H1 (cell line): ENCODE measurements around the gene RILP.

Source experiments
- EZH2 ChIP-seq: fragments of 200-600 bp; sonication (generic); IDR thresholded peaks from 2 replicates; pipeline ENCODE4 v1.7.1; 2012; ENCODE audit warnings: low read depth, mild to moderate bottlenecking, moderate library complexity, low read length, inconsistent platforms; ENCODE audit not compliant: severe bottlenecking
- POLR2A ChIP-seq, 2 experiments: IDR thresholded peaks; 1 replicate in 1 of 2; 2 replicates in 1 of 2; pipeline ENCODE4 v1.6.1; 2011; ENCODE audit warnings: low read depth in 2 of 2, low read length in 2 of 2, mild to moderate bottlenecking in 2 of 2; ENCODE audit errors: control extremely low read depth in 1 of 2
- POLR2AphosphoS5 ChIP-seq: IDR thresholded peaks from 2 replicates; pipeline ENCODE4 v1.6.1; 2011; ENCODE audit warnings: low read depth, low read length
- RAD21 ChIP-seq, 2 experiments: IDR thresholded peaks in 1 of 2; conservative IDR thresholded peaks in 1 of 2; 2 replicates each; pipeline ENCODE4 v1.6.1; 2011; ENCODE audit warnings: low read depth in 2 of 2, low read length in 2 of 2, improper control_type of control experiment in 1 of 2, inconsistent platforms in 1 of 2, mild to moderate bottlenecking in 1 of 2, moderate library complexity in 1 of 2
- TAF1 ChIP-seq: IDR thresholded peaks from 2 replicates; pipeline ENCODE4 v1.6.1; 2011; ENCODE audit warnings: mild to moderate bottlenecking, low read depth, low read length
- TF ChIP-seq, protein P1 (sequence below), 3 experiments: IDR thresholded peaks; 1 replicate in 2 of 3; 2 replicates in 1 of 3; pipeline versions ENCODE4 v1.5.1 to v1.6.1; 2011; ENCODE audit warnings: low read length in 3 of 3, mild to moderate bottlenecking in 3 of 3, inconsistent platforms in 2 of 3, low read depth in 1 of 3, moderate library complexity in 1 of 3; ENCODE audit not compliant: insufficient read depth in 1 of 3; ENCODE audit errors: control extremely low read depth in 1 of 3
- TF ChIP-seq, protein P2 (sequence below): IDR thresholded peaks from 2 replicates; pipeline ENCODE4 v1.6.1; 2011; ENCODE audit warnings: low read length, improper control_type of control experiment

DNA sequence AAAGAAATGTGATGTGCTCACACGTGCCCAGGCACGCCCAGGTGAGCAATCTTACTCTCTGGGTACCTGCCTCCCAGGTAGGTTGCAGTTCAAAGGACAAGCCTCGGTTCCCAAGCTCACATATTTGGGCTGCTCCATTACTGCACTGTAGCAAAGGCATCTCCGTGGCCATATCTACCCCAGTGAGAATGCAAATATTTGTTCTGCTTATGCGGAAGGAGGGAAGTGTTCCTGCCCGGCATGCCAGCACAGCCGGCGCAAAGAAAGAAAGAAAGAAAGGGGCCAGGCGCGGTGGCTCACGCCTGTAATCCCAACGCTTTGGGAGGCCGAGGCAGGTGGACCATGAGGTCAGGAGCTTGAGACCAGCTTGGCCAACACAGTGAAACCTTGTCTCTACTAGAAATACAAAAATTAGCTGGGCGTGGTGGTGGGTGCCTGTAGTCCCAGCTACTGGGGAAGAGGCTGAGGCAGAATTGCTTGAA, 51.8 kb downstream of the RILP start:
- no peak for TF ChIP-seq POLR2AphosphoS5
- no peak for TF ChIP-seq TAF1
- no peak for TF ChIP-seq RAD21 (IDR thresholded peaks at IDR 0.05 in 1 of 2, conservative IDR thresholded peaks at IDR 0.05 in 1 of 2; ENCODE audit: low read depth in 2 of 2, low read length in 2 of 2)
- TF ChIP-seq POLR2A (IDR thresholded peaks at IDR 0.05; ENCODE audit: control extremely low read depth in 1 of 2, low read depth in 2 of 2, low read length in 2 of 2): no peak
- TF ChIP-seq, protein P1, sequence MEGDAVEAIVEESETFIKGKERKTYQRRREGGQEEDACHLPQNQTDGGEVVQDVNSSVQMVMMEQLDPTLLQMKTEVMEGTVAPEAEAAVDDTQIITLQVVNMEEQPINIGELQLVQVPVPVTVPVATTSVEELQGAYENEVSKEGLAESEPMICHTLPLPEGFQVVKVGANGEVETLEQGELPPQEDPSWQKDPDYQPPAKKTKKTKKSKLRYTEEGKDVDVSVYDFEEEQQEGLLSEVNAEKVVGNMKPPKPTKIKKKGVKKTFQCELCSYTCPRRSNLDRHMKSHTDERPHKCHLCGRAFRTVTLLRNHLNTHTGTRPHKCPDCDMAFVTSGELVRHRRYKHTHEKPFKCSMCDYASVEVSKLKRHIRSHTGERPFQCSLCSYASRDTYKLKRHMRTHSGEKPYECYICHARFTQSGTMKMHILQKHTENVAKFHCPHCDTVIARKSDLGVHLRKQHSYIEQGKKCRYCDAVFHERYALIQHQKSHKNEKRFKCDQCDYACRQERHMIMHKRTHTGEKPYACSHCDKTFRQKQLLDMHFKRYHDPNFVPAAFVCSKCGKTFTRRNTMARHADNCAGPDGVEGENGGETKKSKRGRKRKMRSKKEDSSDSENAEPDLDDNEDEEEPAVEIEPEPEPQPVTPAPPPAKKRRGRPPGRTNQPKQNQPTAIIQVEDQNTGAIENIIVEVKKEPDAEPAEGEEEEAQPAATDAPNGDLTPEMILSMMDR (IDR thresholded peaks at IDR 0.05; ENCODE audit: control extremely low read depth in 1 of 3, insufficient read depth in 1 of 3, low read depth in 1 of 3, low read length in 3 of 3): no peak
- TF ChIP-seq, protein P2, sequence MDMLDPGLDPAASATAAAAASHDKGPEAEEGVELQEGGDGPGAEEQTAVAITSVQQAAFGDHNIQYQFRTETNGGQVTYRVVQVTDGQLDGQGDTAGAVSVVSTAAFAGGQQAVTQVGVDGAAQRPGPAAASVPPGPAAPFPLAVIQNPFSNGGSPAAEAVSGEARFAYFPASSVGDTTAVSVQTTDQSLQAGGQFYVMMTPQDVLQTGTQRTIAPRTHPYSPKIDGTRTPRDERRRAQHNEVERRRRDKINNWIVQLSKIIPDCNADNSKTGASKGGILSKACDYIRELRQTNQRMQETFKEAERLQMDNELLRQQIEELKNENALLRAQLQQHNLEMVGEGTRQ: no peak
- TF ChIP-seq EZH2: no peak
